Activated T-helper 1 cell treated with anti-CD3 and anti-CD28 coated beads, Interleukin-12 subunit alpha, Interleukin-12 subunit beta, Interleukin-2, Interleukin-4 antibody, amounts not matched to agents 30 ng/mL and 10 ng/mL and 1 ng/mL, durations not matched to agents 14 hours and 24 hours and 36 hours (primary cell): ENCODE results near the gene SRRD. TPM values are rescaled to one million over a fixed set of nuclear protein-coding genes. Genes with fewer than 3 reads are reported as not detected.
"Not testable (repeated sequence)": the region's sequence is repeated elsewhere in the genome, so short reads cannot be mapped to it uniquely, and the experiment has no call there.

ENCODE experiments used
- DNase-seq: peaks from one replicate; pipeline ENCODE4 v3.0.0; 2021; ENCODE audit warnings: low spot score
- H3K27ac Mint-ChIP-seq: one replicate; pipeline ENCODE4 v1.8.0; 2021; ENCODE audit warnings: mild to moderate bottlenecking, mixed read lengths
- H3K27me3 Mint-ChIP-seq: one replicate; pipeline ENCODE4 v1.8.0; 2022; ENCODE audit warnings: mild to moderate bottlenecking, moderate library complexity, mixed read lengths; ENCODE audit not compliant: insufficient read depth
- H3K36me3 Mint-ChIP-seq: one replicate; pipeline ENCODE4 v1.8.0; 2021; ENCODE audit warnings: low read depth, mixed read lengths
- H3K4me1 Mint-ChIP-seq: one replicate; pipeline ENCODE4 v1.8.0; 2021; ENCODE audit warnings: low read depth, mixed read lengths
- H3K4me3 Mint-ChIP-seq: one replicate; pipeline ENCODE4 v1.8.0; 2021; ENCODE audit warnings: mild to moderate bottlenecking, moderate library complexity, mixed read lengths
- H3K9me3 Mint-ChIP-seq: one replicate; pipeline ENCODE4 v1.8.0; 2021; ENCODE audit warnings: mixed read lengths
- intact Hi-C: fragments of 100-400 bp; cut with micrococcal nuclease; formaldehyde crosslinking; loops from one replicate; pipeline ENCODE4 v1.15.1; 2024
- total RNA-seq: library from RNA; stranded (reverse); gene quantifications from 2 replicates; pipeline ENCODE4 v1.2.3, GENCODE V29; 2022

The SRRD gene, protein sequence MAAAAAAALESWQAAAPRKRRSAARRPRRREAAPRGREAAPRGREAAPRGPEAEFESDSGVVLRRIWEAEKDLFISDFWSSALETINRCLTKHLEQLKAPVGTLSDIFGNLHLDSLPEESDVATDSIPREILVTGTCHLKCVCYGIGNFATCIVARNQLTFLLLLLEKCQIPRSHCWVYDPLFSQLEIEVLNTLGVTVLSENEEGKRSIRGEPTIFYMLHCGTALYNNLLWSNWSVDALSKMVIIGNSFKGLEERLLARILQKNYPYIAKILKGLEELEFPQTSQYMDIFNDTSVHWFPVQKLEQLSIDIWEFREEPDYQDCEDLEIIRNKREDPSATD
- 29.2 and 34.8 TPM in 2 replicates for total RNA-seq

DNA sequence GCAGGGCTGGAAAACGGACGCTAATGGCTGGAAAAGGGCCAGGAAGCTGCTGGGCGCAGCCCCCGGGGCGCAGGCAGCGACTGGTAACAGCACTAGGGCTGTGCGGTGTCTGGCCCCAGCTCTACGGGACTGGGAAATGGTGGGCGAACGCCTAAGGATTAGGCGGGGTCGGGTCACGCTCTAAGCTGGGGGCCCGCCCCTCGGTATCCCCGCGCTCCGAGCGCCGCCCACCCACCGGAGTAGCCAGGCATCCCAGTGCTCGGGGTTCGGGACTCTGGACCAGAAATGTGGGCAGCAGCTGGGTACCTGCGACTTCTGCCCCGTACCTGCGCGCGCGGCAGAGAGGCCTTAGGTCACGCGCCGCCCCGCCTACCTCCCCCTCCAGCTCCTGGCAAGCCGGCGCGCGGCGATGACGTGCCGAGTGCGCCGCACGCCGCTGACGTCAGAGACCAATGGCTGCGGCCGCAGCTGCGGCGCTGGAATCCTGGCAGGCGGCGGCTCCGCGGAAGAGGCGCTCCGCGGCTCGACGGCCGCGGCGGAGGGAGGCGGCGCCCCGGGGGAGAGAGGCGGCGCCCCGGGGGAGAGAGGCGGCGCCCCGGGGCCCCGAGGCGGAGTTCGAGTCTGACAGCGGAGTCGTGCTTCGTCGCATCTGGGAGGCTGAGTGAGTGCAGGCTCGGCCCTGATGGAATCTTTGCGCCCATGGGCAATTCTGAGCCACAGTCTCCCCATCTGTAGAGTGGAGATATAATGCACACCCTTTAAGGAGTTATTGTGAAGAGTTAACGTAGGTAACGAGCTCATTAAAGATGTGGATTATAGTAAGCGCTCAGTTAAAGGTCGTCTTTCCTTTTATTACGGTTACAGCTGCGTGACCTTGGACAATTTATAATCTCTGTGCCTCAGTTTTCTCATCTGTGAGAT, at the start of gene SRRD, which contains the start of gene HPS4:
TSS of gene SRRD (plus strand) at position 439 of the 921 bp plus-strand sequence. CDS start at position 453, 14 bp downstream.
TSS of gene HPS4 (minus strand) at position 345 of the 921 bp plus-strand sequence. CDS start 2,021 bp downstream, outside the sequence.
- peak; percentile 93 for DNase-seq
- Mint-ChIP-seq H3K27me3 (no peaks in the 10 kb centered on the region), H3K4me1 (peaks cover 70% of the 10 kb centered on the region), H3K36me3 (peaks cover 19% of the 10 kb centered on the region), H3K4me3 (peak within 1 kb of the TSS; percentile 95), H3K27ac (peak within 1 kb of the TSS; percentile 94), H3K9me3 (no peaks in the 10 kb centered on the region)
- intact Hi-C loops: loop anchor here (1.0 kb wide), 6 partner anchors 29 to 189 kb away; partner anchors contain the start of genes TFIP11 and TPST2

DNA sequence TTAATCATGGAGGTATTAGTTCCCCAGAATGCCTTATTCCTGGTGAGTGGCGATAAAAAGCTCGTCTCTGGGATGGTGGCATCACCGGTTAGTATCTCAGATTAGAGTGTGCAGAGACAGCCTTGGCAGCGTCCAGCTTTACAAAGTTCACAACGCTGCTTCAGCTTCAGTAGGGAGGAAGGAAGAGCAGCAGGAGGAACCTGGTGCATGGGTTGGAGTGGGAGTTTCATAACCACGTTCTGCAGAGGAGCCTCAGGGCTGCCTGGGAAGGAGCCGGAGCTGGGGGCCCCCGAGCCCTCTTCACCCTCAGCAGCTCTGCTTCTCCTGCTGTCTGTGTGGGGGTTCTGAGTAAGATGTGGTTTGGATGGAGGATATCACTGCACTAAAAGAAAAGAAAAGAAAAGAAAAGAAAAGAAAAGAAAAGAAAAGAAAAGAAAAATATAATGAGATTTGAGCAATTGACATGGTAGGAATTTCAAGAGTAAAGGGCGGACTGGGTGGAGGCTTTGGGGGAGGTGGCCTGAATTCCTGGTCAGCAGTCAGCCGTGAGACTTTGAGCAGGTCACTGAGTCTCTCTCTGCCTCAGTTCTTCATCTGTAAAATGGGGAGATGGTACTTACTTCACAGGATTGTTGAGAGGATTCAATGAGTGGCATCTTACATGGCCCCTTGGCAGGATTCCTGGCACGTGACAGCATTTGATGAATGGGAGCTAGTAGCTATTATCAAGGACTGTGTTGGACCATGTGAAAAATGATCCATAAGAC, 48.2 kb upstream of the SRRD start:
- intact Hi-C loops: no loop called here
- Mint-ChIP-seq H3K27me3 (no peaks in the 10 kb centered on the region), H3K4me1 (peaks cover 65% of the 10 kb centered on the region), H3K36me3 (peaks cover 39% of the 10 kb centered on the region), H3K27ac (peak overlapping the region; percentile 45), H3K4me3 (peak overlapping the region; percentile 57), H3K9me3 (no peaks in the 10 kb centered on the region)
- no peak for DNase-seq

DNA sequence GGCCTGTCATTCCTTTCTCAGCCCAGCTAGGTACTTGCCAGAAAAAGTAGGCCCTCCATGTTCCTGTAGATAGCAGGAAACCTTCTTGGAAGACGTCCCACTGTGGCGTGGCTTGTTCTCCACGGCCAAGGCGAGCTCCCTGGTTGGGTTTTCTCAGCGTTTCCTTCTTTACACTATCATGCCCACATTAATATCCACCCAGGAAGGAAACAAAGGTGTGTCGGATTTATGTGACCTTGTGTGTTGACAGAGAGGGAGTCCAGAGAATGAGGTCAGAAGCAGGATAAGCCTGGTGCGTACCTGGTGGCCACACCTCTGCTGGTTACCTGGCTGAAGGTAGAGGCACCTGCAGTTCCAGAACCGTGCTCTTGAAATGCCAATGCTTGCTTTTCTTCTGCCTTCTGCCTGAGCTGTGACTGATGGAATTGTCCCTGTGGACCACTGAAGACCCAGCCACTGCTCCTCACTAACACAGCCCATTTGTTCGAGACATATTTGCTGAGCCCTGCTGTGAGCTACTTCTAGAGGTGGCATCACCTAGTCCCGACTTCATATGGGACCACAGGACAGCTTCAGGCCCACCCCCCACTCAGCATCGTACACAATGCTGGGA, 46.7 kb upstream of the SRRD start:
- H3K27ac Mint-ChIP-seq: peak overlapping the region; percentile 59
- H3K4me3 Mint-ChIP-seq: no peak overlapping the region
- no peaks in the 10 kb centered on the region for H3K27me3 Mint-ChIP-seq
- intact Hi-C loops: no loop called here
- H3K9me3 Mint-ChIP-seq: no peaks in the 10 kb centered on the region
- H3K36me3 Mint-ChIP-seq: peaks cover 42% of the 10 kb centered on the region
- no peak for DNase-seq
- H3K4me1 Mint-ChIP-seq: peaks cover 56% of the 10 kb centered on the region

DNA sequence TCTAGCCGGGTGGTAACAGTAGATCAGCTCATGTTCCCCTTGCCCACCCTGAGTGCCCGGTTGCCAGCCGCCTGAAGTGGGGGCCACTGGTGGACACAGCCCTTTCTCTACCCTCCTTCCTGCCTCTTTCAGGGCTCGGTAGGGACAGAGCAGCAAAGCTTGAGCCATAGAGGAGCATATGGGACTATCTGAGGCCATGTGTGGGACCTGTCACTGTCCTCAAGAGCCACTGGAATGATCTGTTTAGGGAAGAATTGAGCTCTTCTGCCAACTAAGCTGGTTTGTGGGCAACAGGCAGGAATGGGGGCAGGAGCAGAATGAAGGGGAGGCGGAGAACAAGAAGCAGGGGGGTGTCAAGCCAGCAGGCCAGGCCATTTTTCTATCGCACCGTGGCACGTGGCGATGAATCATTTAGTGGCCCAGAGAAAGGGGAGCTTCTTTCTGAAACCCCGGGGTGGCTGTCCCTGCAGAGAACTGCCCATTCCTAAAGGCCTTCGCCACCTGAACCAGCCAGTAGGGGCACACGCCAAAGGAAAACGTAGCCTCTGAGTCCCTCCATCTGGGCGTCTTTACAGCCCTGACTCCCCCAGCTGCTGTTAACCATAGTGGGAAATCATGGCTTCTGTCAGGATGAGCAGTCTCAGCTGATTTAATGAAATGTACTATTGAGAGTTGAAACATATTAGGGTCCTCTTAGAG, 45.8 kb upstream of the SRRD start:
- peaks cover 44% of the 10 kb centered on the region for H3K36me3 Mint-ChIP-seq
- no peaks in the 10 kb centered on the region for H3K9me3 Mint-ChIP-seq
- intact Hi-C loops: no loop called here
- H3K27ac Mint-ChIP-seq: peak overlapping the region; percentile 35
- H3K4me3 Mint-ChIP-seq: no peak overlapping the region
- no peak for DNase-seq
- no peaks in the 10 kb centered on the region for H3K27me3 Mint-ChIP-seq
- peaks cover 48% of the 10 kb centered on the region for H3K4me1 Mint-ChIP-seq

DNA sequence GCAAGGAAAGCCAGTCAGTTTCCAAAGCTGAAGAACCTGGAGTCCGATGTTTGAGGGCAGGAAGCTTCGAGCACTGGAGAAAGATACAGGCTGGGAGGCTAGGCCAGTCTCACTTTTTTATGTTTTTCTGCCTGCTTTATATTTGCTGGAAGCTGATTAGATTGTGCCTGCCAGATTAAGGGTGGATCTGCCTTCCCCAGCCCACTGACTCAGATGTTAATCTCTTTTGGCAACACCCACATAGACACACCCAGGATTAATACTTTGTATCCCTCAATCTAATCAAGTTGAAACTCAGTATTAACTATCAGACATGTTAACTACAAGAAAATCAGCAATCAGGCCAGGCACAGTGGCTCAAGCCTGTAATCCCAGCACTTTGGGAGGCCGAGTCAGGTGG, 44.9 kb upstream of the SRRD start:
- not testable (repeated sequence) for H3K27ac Mint-ChIP-seq

DNA sequence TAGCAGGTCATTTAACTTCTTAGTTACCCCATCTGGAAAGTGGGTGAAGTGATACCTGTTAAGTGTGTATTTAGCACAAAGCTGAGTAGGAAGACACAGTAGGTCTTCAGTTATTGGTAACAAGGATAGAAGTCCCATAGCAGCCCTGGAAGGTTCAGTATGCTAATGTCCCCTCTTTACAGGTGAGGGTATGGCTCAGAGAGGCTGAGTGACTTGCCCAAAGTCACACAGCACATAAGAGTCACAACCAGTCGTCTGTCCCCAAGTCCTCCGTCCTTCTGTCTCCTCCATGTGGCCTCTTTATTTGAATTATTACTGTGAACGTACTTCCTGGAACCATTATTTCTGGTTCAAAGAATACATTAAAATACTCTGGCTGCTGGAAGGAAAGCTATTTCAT, 44.1 kb upstream of the SRRD start:
- no peaks in the 10 kb centered on the region for H3K27me3 Mint-ChIP-seq
- no peak overlapping the region for H3K4me3 Mint-ChIP-seq
- H3K36me3 Mint-ChIP-seq: peaks cover 41% of the 10 kb centered on the region
- H3K9me3 Mint-ChIP-seq: no peaks in the 10 kb centered on the region
- intact Hi-C loops: no loop called here
- H3K27ac Mint-ChIP-seq: no peak overlapping the region
- H3K4me1 Mint-ChIP-seq: peaks cover 42% of the 10 kb centered on the region
- DNase-seq: no peak

More for the DNA sequence above, 44.9 kb upstream of the SRRD start:
- peaks cover 43% of the 10 kb centered on the region for H3K36me3 Mint-ChIP-seq
- H3K9me3 Mint-ChIP-seq, intact Hi-C loops, DNase-seq, H3K4me3 Mint-ChIP-seq, H3K27me3 Mint-ChIP-seq: not testable (repeated sequence)
- H3K4me1 Mint-ChIP-seq: peaks cover 45% of the 10 kb centered on the region

DNA sequence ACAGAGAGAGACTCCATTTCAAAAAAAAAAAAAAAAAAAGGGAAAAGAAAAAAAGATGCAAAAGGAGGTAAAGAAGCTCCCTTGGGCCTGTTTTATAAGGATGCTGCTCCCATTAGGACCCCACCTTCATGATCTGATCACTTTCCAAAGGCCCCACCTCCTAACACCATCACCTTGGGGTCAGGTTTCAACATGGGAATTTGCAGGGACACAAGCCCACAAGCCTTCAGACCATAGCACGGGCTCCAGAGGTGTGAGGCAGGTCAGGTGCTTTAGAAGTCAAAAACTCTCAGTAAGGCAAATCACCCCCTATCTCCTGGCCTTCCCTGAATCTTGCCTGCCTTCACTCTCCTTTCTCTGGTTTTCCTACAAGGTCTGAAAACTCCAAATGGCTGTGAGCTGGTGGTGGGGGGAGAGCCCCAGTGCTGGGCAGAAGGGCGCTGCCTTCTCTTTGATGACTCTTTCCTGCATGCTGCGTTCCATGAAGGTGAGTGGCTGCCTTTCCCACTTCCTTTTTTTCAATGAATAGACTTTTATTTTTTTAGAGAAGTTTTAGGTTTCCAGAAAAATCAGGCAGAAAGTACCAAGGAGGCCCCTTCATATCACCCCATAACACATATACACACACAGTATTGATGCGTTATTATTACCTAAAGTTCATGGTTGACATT, 41.5 kb upstream of the SRRD start:
- Mint-ChIP-seq H3K36me3 (peaks cover 22% of the 10 kb centered on the region), H3K9me3 (no peaks in the 10 kb centered on the region), H3K27me3 (no peaks in the 10 kb centered on the region), H3K27ac (no peak overlapping the region), H3K4me3 (no peak overlapping the region), H3K4me1 (peaks cover 15% of the 10 kb centered on the region)
- intact Hi-C loops: no loop called here
- DNase-seq: no peak

DNA sequence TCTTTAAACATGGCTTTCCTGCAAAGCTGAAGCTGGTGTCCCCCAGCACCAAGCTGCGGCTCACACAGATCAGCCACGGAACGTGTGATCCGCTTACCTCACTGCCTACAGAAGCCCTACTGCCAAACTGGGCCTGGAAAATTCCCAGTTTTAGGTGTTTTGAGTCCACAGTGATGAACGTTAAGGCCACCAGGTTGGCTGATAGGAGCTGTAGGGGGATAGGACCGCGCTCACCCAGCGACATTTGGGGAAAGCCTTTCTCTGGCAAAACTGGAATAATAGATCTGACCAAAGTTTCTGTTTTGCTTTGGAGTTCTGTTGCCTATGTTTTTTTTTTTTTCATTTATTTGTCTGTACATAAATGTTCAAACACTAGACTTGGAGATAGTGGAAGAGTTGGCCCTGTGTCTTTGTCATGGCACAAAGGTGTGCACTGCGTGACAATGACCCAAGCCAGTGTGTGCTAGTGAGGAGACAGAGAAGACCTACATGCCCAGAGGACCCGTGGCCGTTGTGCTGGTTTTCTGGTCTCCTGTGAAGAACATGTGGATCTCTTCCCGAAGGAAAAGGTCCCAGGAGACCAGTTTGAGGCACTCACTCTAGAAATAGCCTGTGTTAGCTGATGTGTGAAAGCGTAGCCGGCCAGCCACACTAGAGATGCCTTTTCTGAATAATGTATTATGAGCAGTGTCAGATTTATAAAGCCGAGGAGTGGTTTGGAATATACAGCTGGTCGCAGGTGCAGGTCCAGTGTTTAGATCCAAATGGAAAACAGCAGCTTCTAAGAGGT, 39.6 kb upstream of the SRRD start:
- no peak overlapping the region for H3K27ac Mint-ChIP-seq
- no peak for DNase-seq
- peaks cover 8% of the 10 kb centered on the region for H3K4me1 Mint-ChIP-seq
- no peaks in the 10 kb centered on the region for H3K27me3 Mint-ChIP-seq
- H3K4me3 Mint-ChIP-seq: no peak overlapping the region
- peaks cover 23% of the 10 kb centered on the region for H3K36me3 Mint-ChIP-seq
- H3K9me3 Mint-ChIP-seq: no peaks in the 10 kb centered on the region
- intact Hi-C loops: no loop called here

DNA sequence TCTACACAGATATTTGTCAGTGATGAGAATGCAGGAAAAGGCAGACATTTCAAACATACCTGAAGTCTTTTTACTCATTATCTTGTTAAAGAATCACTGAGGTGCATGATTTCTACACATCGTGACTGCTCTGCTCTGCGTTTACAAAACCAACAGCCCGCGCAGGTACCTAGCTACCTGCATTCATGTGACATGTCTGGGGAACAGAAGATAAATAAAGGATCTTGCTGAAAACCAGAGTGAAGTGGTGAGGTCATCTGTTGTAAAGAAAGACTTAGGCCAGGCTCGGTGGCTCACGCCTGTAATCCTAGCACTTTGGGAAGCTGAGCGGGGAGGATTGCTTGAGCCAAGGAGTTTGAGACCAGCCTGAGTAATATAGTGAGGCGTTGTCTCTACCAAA, 38.9 kb upstream of the SRRD start:
- Mint-ChIP-seq H3K4me1 (peaks cover 8% of the 10 kb centered on the region), H3K4me3 (no peak overlapping the region), H3K27me3 (no peaks in the 10 kb centered on the region), H3K27ac (no peak overlapping the region), H3K9me3 (no peaks in the 10 kb centered on the region), H3K36me3 (peaks cover 23% of the 10 kb centered on the region)
- intact Hi-C loops: no loop called here
- DNase-seq: no peak

DNA sequence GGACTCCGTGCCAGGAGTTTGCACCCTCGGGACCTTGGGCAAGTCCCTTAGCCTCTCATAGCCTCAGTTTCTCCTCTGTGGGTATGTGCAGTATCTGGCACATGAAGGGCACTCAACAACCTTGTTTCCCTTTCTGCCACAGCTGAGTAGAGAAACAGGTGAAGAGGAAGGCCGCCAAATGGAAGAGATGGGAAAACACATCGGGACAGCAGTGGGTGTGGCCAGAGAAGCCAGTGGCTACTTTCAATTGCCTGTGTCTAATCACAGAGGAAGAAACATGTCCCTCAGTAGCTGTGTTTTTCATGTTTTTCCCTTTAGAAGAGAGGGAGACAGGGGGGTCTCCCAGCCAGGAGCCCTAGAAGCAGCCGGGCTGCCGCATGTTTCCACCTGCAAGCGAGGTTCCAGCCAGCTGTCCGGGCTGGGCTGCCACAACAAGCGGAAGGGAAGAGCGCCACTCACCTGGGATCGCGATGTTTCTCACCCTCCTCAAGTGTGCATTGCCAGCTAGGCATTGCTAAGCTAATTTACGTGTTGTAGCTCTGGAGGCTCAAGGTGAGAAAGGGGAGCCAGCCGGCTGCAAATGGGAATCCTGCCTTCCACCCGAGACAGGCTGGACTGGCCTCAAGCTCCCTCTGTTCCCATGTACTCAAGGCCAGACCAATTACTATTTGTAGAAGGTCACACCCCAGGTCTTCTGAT, 38.0 kb upstream of the SRRD start:
- Mint-ChIP-seq H3K36me3 (peaks cover 22% of the 10 kb centered on the region), H3K27ac (no peak overlapping the region), H3K4me3 (no peak overlapping the region), H3K27me3 (no peaks in the 10 kb centered on the region), H3K4me1 (peaks cover 4% of the 10 kb centered on the region), H3K9me3 (no peaks in the 10 kb centered on the region)
- no peak for DNase-seq
- intact Hi-C loops: no loop called here
